Retinal pigment epithelial cell (primary cell): ENCODE results near the gene POLD4.

Experiments used
- DNase-seq: peaks from one replicate; pipeline ENCODE4 v3.0.0-alpha.2; 2010; ENCODE audit warnings: low read depth
- H3K4me3 ChIP-seq: 2 replicates; pipeline ENCODE4 v1.5.1; 2011; ENCODE audit warnings: mild to moderate bottlenecking, low read length, control low read depth, moderate library complexity
- CTCF ChIP-seq: conservative IDR thresholded peaks from 2 replicates; pipeline ENCODE4 v1.5.1; 2011; ENCODE audit warnings: low read depth, low read length, control low read depth, inconsistent platforms

The POLD4 gene

DNA sequence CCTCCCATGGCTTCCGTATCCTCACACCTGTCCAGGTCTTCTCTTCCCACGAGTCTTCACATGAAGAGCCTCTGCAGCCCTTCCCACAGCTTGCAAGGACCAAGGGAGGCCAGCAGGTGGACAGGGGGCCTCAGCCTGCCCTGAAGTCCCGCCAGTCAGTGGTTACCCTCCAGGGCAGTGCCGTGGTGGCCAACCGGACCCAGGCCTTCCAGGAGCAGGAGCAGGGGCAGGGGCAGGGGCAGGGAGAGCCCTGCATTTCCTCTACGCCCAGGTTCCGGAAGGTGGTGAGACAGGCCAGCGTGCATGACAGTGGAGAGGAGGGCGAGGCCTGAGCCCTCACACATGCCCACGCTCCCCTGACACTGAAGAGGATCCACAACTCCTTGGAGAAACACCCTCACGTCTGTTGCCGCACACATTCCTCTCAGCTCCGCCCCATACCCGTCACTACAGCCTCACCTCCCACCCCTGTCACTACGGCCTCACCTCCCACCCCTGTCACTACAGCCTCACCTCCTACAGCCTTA is 41.7 kb downstream of the POLD4 start:
- no peak for DNase-seq
- no peak overlapping the region for H3K4me3 ChIP-seq
- no peak for TF ChIP-seq CTCF

DNA sequence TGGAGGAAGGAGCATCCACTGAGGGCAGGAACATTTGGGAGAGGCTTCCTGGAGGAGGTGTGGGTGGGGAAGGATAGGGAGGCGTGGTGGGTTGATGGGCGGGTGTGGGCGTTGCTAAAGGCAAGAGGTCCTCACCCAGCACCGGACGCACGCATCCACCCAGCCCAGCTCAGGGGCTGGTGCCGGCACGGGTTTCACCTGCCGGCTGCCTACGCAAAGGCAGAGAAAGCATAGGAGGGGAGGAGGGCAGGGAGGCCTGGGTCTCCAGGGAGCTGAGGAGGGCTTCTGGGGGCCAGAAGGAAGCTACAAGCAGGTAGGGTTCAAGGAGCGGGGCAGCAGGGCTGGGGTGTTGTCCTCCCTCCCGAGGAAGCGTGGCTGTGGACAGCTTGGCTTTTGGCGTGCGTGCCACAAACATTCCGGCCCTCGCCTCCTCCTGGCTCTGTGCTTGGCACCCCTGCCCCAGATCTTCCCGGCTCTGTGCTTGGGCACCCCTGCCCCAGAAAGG is 42.2 kb downstream of the POLD4 start:
- TF ChIP-seq CTCF = no peak
- no peak for DNase-seq
- no peak overlapping the region for H3K4me3 ChIP-seq

- no peak for TF ChIP-seq CTCF
- no peak for DNase-seq
- no peak overlapping the region for H3K4me3 ChIP-seq
These were observed 42.9 kb downstream of the POLD4 start for GRCh38 chr11:67310246-67311050.

- no peak overlapping the region for H3K4me3 ChIP-seq
- TF ChIP-seq CTCF = no peak
- DNase-seq = no peak
These were observed 43.7 kb downstream of the POLD4 start for GRCh38 chr11:67309661-67310061.

GRCh38 chr11:67309166-67309565 is 44.2 kb downstream of the POLD4 start:
- no peak for TF ChIP-seq CTCF
- H3K4me3 ChIP-seq = no peak overlapping the region
- DNase-seq = no peak

GRCh38 chr11:67308031-67308866 is 45.1 kb downstream of the POLD4 start:
- TF ChIP-seq CTCF = no peak
- no peak overlapping the region for H3K4me3 ChIP-seq
- no peak for DNase-seq
